Smooth muscle cell of the brain vasculature (primary cell): ENCODE results near the gene SPDYE8.
"Not testable (repeated sequence)": the region's sequence is repeated elsewhere in the genome, so short reads cannot be mapped to it uniquely, and the experiment has no call there.

Source experiments
- DNase-seq: peaks from one replicate; pipeline ENCODE4 v3.0.0-alpha.2; 2012; ENCODE audit warnings: low read depth, low spot score

SPDYE8 gene, protein sequence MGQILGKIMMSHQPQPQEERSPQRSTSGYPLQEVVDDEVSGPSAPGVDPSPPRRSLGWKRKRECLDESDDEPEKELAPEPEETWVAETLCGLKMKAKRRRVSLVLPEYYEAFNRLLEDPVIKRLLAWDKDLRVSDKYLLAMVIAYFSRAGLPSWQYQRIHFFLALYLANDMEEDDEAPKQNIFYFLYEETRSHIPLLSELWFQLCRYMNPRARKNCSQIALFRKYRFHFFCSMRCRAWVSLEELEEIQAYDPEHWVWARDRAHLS

DNA sequence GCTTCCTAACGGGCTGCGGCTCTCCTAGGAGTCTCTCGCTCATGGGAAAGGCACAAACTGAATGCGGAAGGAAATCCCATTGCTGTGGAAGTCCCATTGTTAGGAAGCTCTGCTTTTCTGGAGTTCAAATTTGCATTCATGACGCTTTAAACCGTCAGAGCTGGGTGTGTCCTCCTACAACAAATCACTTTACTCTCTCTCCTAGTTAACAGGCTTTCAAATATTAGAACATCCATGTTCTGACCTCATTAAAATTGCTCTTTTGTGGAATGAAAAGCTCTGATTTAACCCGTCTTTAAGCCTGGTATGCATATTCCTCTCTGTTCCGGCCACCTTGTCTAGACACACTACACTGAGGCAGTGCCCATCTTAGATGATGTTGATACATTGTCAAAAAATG is at the start of gene SPDYE8:
SPDYE8 (minus strand) TSS at position 101 of the 400 bp plus-strand sequence. CDS start 1,800 bp downstream, outside the sequence.
- not testable (repeated sequence) for DNase-seq

- DNase-seq, result not testable (repeated sequence)
These were observed 28.2 kb upstream of the SPDYE8 start, which contains the start of gene SPDYE11 for GRCh38 chr7:73057811-73058210. Gene SPDYE11 (minus strand): TSS chr7:73057911. CDS start chr7:73056111, 1,800 bp downstream.

GRCh38 chr7:73006491-73006890 is 23.1 kb downstream of the SPDYE8 start:
- DNase-seq, result not testable (repeated sequence)

DNA sequence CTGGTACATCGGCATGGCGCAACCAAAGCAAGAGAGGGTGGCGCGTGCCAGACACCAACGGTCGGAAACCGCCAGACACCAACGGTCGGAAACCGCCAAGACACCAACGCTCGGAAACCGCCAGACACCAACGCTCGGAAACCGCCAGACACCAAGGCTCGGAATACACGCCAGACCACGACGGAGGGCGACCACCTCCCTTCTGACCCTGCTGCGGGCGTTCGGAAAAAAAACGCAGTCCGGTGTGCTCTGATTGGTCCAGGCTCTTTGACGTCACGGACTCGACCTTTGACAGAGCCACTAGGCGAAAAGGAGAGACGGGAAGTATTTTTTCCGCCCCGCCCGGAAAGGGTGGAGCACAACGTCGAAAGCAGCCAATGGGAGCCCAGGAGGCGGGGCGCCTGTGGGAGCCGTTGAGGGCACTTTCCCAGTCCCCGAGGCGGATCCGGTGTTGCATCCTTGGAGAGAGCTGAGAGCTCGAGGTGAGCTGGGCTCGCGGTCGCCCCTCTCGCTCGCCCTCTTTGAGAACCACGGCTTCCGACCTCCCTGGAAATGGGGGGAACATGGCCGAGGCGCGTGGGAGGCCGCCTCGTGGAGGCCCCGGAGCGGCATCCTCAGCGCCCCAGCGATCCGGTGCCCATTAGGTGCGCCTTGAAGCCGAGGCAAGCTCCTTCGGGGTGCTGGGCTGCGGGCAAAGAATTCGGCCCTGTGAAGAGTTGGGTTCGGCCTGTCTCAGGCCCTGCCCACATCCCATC is 23.7 kb downstream of the SPDYE8 start:
- not testable (repeated sequence) for DNase-seq

- not testable (repeated sequence) for DNase-seq
These were observed 24.2 kb downstream of the SPDYE8 start for GRCh38 chr7:73005356-73005692.

DNA sequence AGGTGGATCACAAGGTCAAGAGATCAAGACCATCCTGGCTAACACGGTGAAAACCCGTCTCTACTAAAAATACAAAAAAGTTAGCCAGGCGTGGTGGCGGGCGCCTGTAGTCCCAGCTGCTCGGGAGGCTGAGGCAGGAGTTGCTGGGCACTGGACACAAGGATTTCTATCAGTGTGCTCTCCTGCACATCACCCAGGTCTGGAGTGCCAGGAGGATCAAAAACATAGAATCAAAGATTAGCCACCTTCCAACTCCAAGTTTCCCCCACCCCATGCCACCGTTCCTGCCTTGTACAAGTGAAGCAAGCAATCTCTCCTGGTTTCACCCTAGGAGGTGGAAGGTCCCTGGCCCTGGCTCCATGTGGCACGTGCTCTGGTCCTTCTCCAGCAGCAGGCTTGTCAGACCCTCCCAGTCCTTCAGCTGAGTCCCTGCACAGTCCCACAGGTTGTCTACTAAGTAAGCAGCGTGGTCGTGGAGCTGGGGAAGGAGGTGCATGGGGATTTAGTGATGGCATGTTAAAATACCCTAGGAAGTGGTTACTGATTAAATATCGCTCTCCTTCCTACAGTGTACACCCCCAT is 31.6 kb downstream of the SPDYE8 start:
- DNase-seq, result not testable (repeated sequence)

DNA sequence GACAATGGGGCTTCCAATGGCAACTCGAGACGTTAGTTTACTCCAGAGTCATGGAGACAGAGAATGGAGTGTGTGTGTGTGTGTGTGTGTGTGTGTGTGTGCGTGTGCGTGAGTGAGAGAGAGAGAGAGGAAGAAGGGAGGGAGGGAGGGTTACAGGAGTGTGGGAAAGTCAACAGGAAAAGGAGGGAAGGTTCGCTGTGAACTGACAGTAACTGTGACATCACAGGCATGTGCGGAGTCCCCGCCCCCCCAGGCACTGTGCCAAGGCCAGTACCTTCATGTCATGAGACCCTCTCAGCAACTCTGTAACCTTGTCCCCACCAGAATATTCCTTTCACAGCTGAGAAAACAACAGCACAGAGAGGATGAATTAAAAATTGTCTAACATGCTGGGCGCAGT is 32.1 kb downstream of the SPDYE8 start:
- DNase-seq, result not testable (repeated sequence)

- DNase-seq, result not testable (repeated sequence)
These were observed 34.1 kb downstream of the SPDYE8 start for GRCh38 chr7:72995484-72995883.

GRCh38 chr7:72990146-72990913 is 39.2 kb downstream of the SPDYE8 start:
- not testable (repeated sequence) for DNase-seq

GRCh38 chr7:72982084-72982483 is 47.5 kb downstream of the SPDYE8 start:
- DNase-seq, result not testable (repeated sequence)

GRCh38 chr7:72980382-72980781 is 49.2 kb downstream of the SPDYE8 start:
- not testable (repeated sequence) for DNase-seq

GRCh38 chr7:72976434-72976833 is 53.1 kb downstream of the SPDYE8 start:
- DNase-seq, result not testable (repeated sequence)

GRCh38 chr7:72975656-72976286 is 53.8 kb downstream of the SPDYE8 start:
- DNase-seq, result not testable (repeated sequence)

DNA sequence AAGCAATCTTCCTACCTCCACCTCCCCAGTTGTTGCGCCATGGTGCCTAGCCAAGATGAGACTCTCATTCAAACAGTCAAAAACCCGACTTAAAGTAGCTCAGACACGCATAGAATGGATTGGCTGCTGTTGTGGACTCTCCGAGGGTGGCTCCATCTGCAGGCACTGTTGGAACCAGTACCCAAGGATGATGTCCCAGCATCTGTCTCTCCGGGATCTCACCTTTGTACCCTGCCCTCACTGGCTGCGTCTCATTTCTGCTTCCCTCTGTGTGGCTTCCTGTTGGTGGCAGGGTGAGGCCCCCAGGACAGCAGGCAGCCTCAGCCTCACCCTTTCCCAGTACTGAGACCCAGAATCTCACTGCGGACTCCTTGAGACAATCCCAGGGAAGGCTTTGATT is 54.8 kb downstream of the SPDYE8 start:
- DNase-seq, result not testable (repeated sequence)

DNA sequence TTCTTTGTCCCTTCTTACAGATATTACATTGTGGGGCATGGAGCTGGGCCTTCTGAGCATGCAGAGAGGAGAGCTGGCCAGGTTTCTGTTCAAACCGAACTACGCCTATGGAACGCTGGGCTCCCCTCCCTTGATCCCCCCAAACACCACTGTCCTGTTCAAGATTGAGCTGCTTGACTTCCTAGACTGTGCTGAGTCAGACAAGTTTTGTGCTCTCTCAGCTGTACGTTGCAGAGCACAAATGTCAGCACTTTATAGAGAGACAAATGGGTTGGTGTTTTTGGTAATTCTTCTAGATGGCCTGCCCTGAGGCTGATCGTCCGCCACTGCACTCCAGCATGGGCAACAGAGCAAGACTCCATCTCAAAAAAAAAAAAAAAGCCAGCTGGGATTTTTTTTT is 58.1 kb downstream of the SPDYE8 start:
- not testable (repeated sequence) for DNase-seq
